Heart left ventricle (tissue), 16 donors: Measurements from ENCODE around the gene UROS. TPM values are rescaled to one million over a fixed set of nuclear protein-coding genes. Genes with fewer than 3 reads are reported as not detected.

Source experiments
- ATAC-seq, 4 donors: fragments of 200-7000 bp; cut with Tn5 transposase; one replicate each; pipeline ENCODE4 v1.9.1; 2020 to 2022; ENCODE audit warnings: moderate library complexity in 4 of 4, mild to moderate bottlenecking in 3 of 4, moderate number of reproducible peaks in 1 of 4
- DNase-seq, 5 donors: peaks; one replicate each; pipeline ENCODE4 v3.0.0-alpha.2; 2020
- H3K27ac ChIP-seq, 12 donors: fragments of 200-600 bp; sonication (generic) in 4 of 12; one replicate each; pipeline versions ENCODE4 v1.5.0 to v1.8.0; 2016 to 2022; ENCODE audit warnings: mild to moderate bottlenecking in 2 of 12
- H3K27me3 ChIP-seq, 9 donors: fragments of 200-600 bp; sonication (generic) in 2 of 9; one replicate each; pipeline versions ENCODE4 v1.5.1 to v1.8.0; 2016 to 2022; ENCODE audit warnings: mild to moderate bottlenecking in 3 of 9
- H3K36me3 ChIP-seq, 9 donors: fragments of 200-600 bp; sonication (generic) in 2 of 9; one replicate each; pipeline versions ENCODE4 v1.5.0 to v1.8.0; 2018 to 2022; ENCODE audit warnings: mild to moderate bottlenecking in 2 of 9
- H3K4me1 ChIP-seq, 12 donors: fragments of 200-600 bp; sonication (generic) in 4 of 12; one replicate each; pipeline versions ENCODE4 v1.5.0 to v1.8.0; 2016 to 2022; ENCODE audit warnings: mild to moderate bottlenecking in 3 of 12
- H3K4me3 ChIP-seq, 12 donors: fragments of 200-600 bp; sonication (generic) in 4 of 12; one replicate each; pipeline versions ENCODE4 v1.5.0 to v1.8.0; 2017 to 2022; ENCODE audit warnings: mild to moderate bottlenecking in 9 of 12, moderate library complexity in 4 of 12
- H3K9me3 ChIP-seq, 12 donors: fragments of 200-600 bp; sonication (generic) in 4 of 12; one replicate each; pipeline versions ENCODE4 v1.5.0 to v1.8.0; 2016 to 2022; ENCODE audit warnings: mild to moderate bottlenecking in 1 of 12
- CTCF ChIP-seq, 12 donors: fragments of 200-600 bp; sonication (generic) in 4 of 12; IDR thresholded peaks; one replicate each; pipeline versions ENCODE4 v1.5.0 to v1.8.0; 2018 to 2022; ENCODE audit warnings: antibody characterized with exemption in 12 of 12, mild to moderate bottlenecking in 5 of 12
- POLR2A ChIP-seq, 2 donors: fragments of 450-650 bp; IDR thresholded peaks; one replicate each; pipeline ENCODE4 v1.6.1; 2017; ENCODE audit warnings: antibody characterized with exemption in 2 of 2, mild to moderate bottlenecking in 2 of 2, moderate library complexity in 2 of 2
- WGBS, 4 donors: extraction: QIAGEN DNeasy Blood & Tissue Kit in 2 of 4; methylation state at CpG; one replicate each; pipeline versions ENCODE4 v1.1.5 to v1.1.7; 2013 to 2018; 5-methylcytosine and 5-hydroxymethylcytosine counted together
- intact Hi-C, 10 donors: fragments of 100-400 bp; cut with DNase I; formaldehyde crosslinking; loops; one replicate each; pipeline versions ENCODE4 v1.11.1 to v1.14.2; 2022
- polyA plus RNA-seq, 2 donors: library from polyadenylated mRNA; stranded (reverse); fragments of 200-250 nt; gene quantifications; one replicate each; pipeline ENCODE4 v1.2.3, GENCODE V29; 2013
- total RNA-seq, 9 donors: library from RNA; depleted of rRNA in 2 of 9; stranded (reverse); fragments of >200 nt in 2 of 9; fragmentation: NEBNext Ultra II Directional in 3 of 9; extraction: Animal tissue kit (Norgen Biotek cat#: 25700) in 3 of 9; gene quantifications; one replicate each; pipeline versions ENCODE4 v1.1.0 to v1.2.4, GENCODE V29; 2016 to 2023
- donor health status: ischemic (EF 13 %, LVEDD 7.1; RV severe dilation, severe dysfunction).
- donor health status: healthy with polysubstance abuse.
- donor health status: DM: no; HTN: yes; CAD: no.
- donor health status: DM: no; HTN: no; CAD: no.
- donor health status: ischemic (EF 25% LVEDD 6.9; RV normal size, moderate dysfunction).
- donor health status: ischemic (EF 25% LVEDD 5.7; RV mildly dilated, moderate dysfunction).
- donor health status: healthy.
- donor health status: DM: yes; HTN: yes; CAD: no.
- donor health status: ischemic (EF 35%, LVEDD 5.7; RV mildly dilated, moderate dysfunction).
- donor health status: nonischemic (EF 11% LVEDD 7.7; RV severe dilation, severe dysfunction).
- donor health status: DM: yes; HTN: yes; CAD: no.
- donor health status: PGD.
- donor health status: ischemic (EF 29% LVEDD 5.4; RV normal size, mild dysfunction).
- donor health status: nonischemic (EF 23%, LVEDD 6.1; RV moderate dilation, normal function).

UROS gene
- total and polyA plus RNA-seq, 11 donors, result 38.3 to 81.4 (median 68.5) TPM

DNA sequence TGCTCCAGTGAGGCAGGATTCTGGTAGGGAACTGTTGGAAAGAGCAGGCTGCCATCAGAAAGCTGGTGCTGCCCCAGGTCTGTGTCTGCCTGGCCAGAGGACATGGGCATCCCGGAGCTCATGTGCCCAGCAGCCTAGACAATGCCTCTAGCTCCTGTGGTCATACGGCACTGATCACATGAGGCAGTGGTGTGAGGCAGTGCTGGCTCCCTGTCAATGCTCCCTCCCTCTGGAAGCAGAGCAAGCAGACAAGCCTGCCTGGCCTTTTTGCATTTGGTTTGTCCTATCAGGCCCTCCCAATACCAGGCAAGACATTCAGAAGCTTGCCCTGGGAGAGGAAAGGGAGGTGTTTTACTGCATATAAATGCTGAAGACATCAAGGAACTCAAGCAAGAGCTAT, 27.9 kb downstream of the UROS start:
- Histone ChIP-seq H3K27ac (peak overlapping the region in 6 of 12 donors; percentile 11 to 55 (median 38)), H3K4me3 (no peak overlapping the region), H3K27me3 (no peaks in the 10 kb centered on the region), H3K36me3 (peaks cover 0 to 91% (median 77%) of the 10 kb centered on the region in 9 donors), H3K9me3 (no peaks in the 10 kb centered on the region), H3K4me1 (peaks cover 0 to 10% (median 1%) of the 10 kb centered on the region in 12 donors)
- DNase-seq, result peak in 3 of 5 donors; percentile 53 to 77 (median 54)
- intact Hi-C loops, result no loop called here
- WGBS, 4 donors, result 37 to 61% (median 48%) methylated on average over 2 of the region's 2 CpGs
- peak; percentile 79 to 95 (median 86) for ATAC-seq
- no peak for TF ChIP-seq POLR2A (IDR thresholded peaks at IDR 0.05)
- TF ChIP-seq CTCF (IDR thresholded peaks at IDR 0.05), result no peak

GRCh38 chr10:125792342-125793300, 30.4 kb downstream of the UROS start:
- Histone ChIP-seq H3K36me3 (peaks cover 0 to 94% (median 79%) of the 10 kb centered on the region in 9 donors), H3K4me1 (peaks cover 0 to 10% (median 1%) of the 10 kb centered on the region in 12 donors), H3K9me3 (no peaks in the 10 kb centered on the region), H3K27me3 (no peaks in the 10 kb centered on the region), H3K4me3 (no peak overlapping the region), H3K27ac (no peak overlapping the region)
- WGBS, 4 donors, result 88 to 94% (median 91%) methylated on average over 12 to 14 of the region's 14 CpGs
- intact Hi-C loops, result no loop called here
- DNase-seq (no peak), ATAC-seq (no peak)
- TF ChIP-seq CTCF (IDR thresholded peaks at IDR 0.05) (no peak), POLR2A (IDR thresholded peaks at IDR 0.05) (no peak)

DNA sequence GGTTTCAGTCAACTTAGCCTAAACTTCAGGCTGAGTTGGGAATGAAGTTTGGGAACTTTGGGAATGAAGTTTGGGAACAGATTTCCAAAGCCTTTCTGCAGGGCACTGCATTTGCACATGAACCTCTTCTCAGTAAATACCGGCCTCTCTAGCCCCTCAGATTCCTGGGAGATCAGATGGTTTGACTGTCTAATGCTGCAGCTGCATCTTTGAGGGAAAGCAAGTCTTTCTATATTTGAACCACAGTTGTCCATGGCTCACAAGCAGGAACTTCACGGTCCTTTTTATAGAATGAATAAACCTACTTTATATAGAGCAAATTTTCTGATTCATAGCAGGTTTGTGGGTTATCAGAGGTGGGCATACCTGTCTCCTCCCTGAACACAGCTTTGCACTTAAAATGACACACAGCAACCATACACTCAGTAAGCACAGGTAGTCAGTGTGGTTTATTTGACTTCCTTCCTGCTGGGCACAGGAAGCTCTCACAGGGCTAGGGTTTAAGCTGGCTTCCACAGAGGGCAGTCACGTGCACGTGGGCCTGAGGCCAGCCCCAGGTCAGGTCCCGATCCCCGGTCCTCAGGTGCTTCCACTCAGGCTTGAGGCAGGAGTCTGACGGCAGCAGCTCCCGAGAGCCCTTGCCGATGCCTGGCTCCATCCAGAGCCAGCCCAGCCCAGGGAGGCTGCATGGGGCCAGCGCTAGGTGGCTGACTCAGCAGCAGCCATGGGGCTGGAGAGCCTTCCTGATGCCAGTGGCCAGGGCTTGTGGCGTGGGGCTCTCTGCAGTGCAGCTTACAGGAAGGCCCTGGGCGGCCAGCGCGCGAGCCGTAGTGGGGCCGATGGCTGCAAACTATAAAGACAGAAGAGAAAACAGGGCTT, 34.7 kb downstream of the UROS start:
- Histone ChIP-seq H3K4me1 (no peaks in the 10 kb centered on the region), H3K27me3 (no peaks in the 10 kb centered on the region), H3K4me3 (no peak overlapping the region), H3K27ac (no peak overlapping the region), H3K36me3 (peaks cover 0 to 53% (median 45%) of the 10 kb centered on the region in 9 donors), H3K9me3 (no peaks in the 10 kb centered on the region)
- DNase-seq (no peak), ATAC-seq (peak in 1 of 4 donors; percentile 45)
- 87 to 90% (median 89%) methylated on average over 15 to 17 of the region's 17 CpGs for WGBS, 4 donors
- TF ChIP-seq CTCF (IDR thresholded peaks at IDR 0.05), result no peak
- no peak for TF ChIP-seq POLR2A (IDR thresholded peaks at IDR 0.05)
- intact Hi-C loops, result no loop called here
